Measurements from ENCODE around the gene PEA15. TPM values are rescaled to one million over a fixed set of nuclear protein-coding genes. Genes with fewer than 3 reads are reported as not detected.

Gene PEA15
- total RNA-seq, 1 donor, result 40.9 TPM

DNA sequence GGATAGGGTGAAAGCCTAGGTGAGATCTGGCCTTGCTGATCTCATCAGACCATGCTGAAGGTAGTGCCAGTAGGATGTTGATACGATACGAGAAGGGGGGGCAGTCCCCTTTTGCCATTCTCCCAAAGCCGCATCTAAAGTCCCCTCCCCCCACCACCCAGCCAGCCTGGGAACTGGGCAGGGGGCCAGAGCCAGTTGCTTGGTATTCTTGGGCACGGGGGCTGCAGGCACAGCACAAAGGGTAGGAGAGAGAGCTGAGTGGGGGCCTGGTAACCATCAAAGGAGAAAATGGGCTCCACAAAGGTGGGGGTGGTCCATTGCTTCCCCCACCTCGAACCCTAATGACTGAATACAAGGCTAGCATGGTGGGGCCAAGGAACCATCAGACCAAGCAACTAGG, 5.4 kb downstream of the PEA15 start:
- no peaks in the 10 kb centered on the region for H3K9me3 ChIP-seq (ENCODE audit: low read depth, low read length)
- no peaks in the 10 kb centered on the region for H3K27me3 ChIP-seq (ENCODE audit: insufficient read depth, low read length)
- no peak overlapping the region for H3K4me3 ChIP-seq (ENCODE audit: low read length)
- peaks cover 16% of the 10 kb centered on the region for H3K4me1 ChIP-seq (ENCODE audit: insufficient read depth, low read length)

GRCh38 chr1:160211046-160211790, 6.0 kb downstream of the PEA15 start:
- H3K4me3 ChIP-seq (ENCODE audit: low read length), result no peak overlapping the region
- no peaks in the 10 kb centered on the region for H3K9me3 ChIP-seq (ENCODE audit: low read depth, low read length)
- no peaks in the 10 kb centered on the region for H3K27me3 ChIP-seq (ENCODE audit: insufficient read depth, low read length)
- H3K4me1 ChIP-seq (ENCODE audit: insufficient read depth, low read length), result peaks cover 9% of the 10 kb centered on the region

DNA sequence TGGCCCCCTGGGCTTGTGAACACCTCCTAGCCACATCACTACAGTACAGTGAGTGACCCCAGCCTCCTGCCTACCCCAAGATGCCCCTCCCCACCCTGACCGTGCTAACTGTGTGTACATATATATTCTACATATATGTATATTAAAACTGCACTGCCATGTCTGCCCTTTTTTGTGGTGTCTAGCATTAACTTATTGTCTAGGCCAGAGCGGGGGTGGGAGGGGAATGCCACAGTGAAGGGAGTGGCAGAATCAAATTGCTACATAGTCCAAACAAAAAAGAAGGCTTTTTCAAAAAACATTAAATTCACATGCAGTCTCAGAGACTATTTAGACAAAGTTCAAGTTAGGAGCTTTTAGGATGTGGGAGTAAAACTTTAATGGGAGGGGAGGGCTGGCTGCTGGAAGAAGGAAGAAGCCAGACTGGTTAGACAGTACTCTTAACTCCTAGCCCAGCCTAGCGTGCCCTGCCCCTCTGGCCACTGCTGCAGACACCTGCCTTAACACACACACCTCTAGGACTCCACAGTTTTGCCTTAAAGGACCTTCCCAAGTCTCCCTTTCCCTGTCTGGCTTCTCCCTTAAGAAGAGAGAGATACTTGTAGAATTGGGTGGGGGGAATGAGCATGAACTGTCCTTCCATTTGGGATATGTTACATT, 9.4 kb downstream of the PEA15 start:
- no peak overlapping the region for H3K4me3 ChIP-seq (ENCODE audit: low read length)
- no peaks in the 10 kb centered on the region for H3K27me3 ChIP-seq (ENCODE audit: insufficient read depth, low read length)
- no peaks in the 10 kb centered on the region for H3K4me1 ChIP-seq (ENCODE audit: insufficient read depth, low read length)
- no peaks in the 10 kb centered on the region for H3K9me3 ChIP-seq (ENCODE audit: low read depth, low read length)

DNA sequence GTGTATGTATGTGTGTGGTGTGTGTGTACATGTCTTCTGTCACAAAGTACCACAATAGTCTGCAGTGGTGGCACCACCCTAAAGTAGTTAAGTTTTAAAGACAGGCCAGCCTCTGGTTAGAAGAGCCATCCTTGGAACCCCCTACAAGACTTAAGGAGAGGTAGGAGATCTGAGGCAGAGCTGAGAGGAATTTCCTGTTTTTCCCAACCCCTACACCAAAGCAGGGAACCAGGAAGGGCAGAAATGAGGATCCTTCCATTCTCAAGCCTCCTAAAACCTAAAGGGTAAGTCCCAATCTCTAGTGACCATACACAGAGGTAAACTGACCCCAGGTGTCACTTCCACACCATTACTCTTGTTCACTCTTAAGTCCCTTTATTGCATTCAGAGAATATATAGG, 11.1 kb downstream of the PEA15 start:
- Histone ChIP-seq H3K4me1 (ENCODE audit: insufficient read depth, low read length) (no peaks in the 10 kb centered on the region), H3K4me3 (ENCODE audit: low read length) (no peak overlapping the region), H3K9me3 (ENCODE audit: low read depth, low read length) (no peaks in the 10 kb centered on the region), H3K27me3 (ENCODE audit: insufficient read depth, low read length) (no peaks in the 10 kb centered on the region)

DNA sequence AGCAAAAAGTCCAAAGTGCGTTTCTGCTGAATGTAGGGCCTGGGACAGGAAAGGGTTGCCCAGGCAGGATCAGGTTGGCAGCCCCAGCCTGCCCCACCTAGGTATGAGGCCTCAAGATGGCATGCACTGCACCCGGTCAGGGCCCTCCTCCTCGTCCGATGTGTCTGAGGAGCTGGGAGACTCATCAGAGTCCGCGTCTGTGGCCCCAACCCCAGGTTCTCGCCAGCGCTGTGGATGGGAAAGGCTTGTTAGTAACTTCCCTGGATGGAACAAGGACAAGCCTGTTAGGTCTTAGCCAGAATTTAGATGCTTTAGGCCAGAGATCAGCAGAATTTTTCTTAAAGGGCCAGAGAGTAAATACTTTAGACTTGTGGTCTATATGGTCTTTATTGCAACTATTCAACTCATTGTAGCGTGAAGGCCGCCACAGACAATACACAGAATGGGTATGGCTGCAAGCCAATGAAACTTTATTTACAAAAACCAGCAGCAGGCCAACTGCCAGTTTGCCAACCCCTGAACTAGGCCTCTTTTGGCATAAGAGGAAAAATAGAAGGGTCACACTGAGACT, 12.4 kb downstream of the PEA15 start:
- no peak overlapping the region for H3K4me3 ChIP-seq (ENCODE audit: low read length)
- H3K9me3 ChIP-seq (ENCODE audit: low read depth, low read length), result no peaks in the 10 kb centered on the region
- H3K27me3 ChIP-seq (ENCODE audit: insufficient read depth, low read length), result no peaks in the 10 kb centered on the region
- no peaks in the 10 kb centered on the region for H3K4me1 ChIP-seq (ENCODE audit: insufficient read depth, low read length)

- no peaks in the 10 kb centered on the region for H3K4me1 ChIP-seq (ENCODE audit: insufficient read depth, low read length)
- no peak overlapping the region for H3K4me3 ChIP-seq (ENCODE audit: low read length)
- no peaks in the 10 kb centered on the region for H3K27me3 ChIP-seq (ENCODE audit: insufficient read depth, low read length)
- no peaks in the 10 kb centered on the region for H3K9me3 ChIP-seq (ENCODE audit: low read depth, low read length)
Observed at GRCh38 chr1:160219062-160219929, 14.1 kb downstream of the PEA15 start.

DNA sequence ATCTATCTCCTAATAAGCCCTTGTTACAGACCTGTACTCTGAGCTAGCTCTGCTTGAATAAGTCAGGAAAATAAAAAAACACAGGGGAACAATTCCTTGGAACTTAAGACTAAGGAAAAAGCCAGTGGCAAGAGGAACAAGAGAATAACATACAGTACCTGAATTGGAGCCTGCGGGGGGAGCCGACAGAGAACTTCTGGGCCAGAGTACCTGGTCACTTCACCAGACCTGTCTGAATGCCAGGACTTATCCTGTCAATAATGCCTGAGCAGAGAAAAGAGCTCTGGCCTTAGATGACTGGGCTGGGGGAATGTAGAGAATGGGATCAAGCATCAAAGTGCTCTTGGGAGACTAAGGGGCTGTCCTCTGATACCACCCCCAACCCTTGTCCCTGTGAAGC, 15.1 kb downstream of the PEA15 start:
- Histone ChIP-seq H3K27me3 (ENCODE audit: insufficient read depth, low read length) (no peaks in the 10 kb centered on the region), H3K9me3 (ENCODE audit: low read depth, low read length) (no peaks in the 10 kb centered on the region), H3K4me3 (ENCODE audit: low read length) (no peak overlapping the region)

DNA sequence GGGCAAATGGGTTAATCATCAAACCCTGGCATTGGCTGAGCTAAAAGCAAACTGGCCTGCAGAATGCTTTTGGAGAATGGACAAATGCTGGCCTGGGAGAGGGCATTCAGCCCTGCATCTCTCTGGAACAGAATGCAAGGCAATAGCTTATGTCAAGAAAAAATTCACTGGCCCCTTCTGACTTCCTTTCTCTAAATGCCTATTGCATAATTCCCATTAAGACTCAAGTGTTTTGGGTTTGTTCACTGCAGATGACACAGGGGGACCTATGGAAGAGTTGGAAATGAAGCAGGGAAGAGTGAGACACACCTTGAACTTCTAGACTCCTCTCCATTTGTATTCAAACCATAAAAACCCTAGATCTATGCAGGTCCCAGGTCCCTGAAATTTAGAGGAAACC, 15.9 kb downstream of the PEA15 start:
- Histone ChIP-seq H3K4me3 (ENCODE audit: low read length) (no peak overlapping the region), H3K27me3 (ENCODE audit: insufficient read depth, low read length) (no peaks in the 10 kb centered on the region), H3K9me3 (ENCODE audit: low read depth, low read length) (no peaks in the 10 kb centered on the region), H3K4me1 (ENCODE audit: insufficient read depth, low read length) (no peaks in the 10 kb centered on the region)

More for the DNA sequence above, 15.1 kb downstream of the PEA15 start:
- no peaks in the 10 kb centered on the region for H3K4me1 ChIP-seq (ENCODE audit: insufficient read depth, low read length)

DNA sequence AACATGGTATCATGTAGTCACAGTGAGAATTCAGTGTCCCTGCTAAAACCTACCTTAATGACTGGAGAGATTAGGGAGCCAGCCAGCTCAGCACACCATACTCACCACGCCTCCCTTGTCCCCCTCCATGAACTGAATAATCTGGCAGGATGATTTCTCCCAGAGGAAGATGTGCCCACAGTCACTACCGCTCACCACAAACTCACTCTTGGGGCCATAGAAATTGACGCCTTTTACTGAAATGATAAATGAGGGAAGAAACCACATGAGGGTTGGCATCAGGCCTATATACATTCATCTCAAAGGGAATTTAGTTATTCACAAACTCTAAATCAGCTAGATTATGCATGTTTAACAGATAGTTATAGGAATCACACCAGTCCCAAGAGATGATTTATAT, 17.4 kb downstream of the PEA15 start:
- Histone ChIP-seq H3K9me3 (ENCODE audit: low read depth, low read length) (no peaks in the 10 kb centered on the region), H3K27me3 (ENCODE audit: insufficient read depth, low read length) (no peaks in the 10 kb centered on the region), H3K4me3 (ENCODE audit: low read length) (no peak overlapping the region), H3K4me1 (ENCODE audit: insufficient read depth, low read length) (no peaks in the 10 kb centered on the region)

GRCh38 chr1:160224606-160225005, 19.4 kb downstream of the PEA15 start:
- no peaks in the 10 kb centered on the region for H3K4me1 ChIP-seq (ENCODE audit: insufficient read depth, low read length)
- H3K27me3 ChIP-seq (ENCODE audit: insufficient read depth, low read length), result no peaks in the 10 kb centered on the region
- H3K9me3 ChIP-seq (ENCODE audit: low read depth, low read length), result no peaks in the 10 kb centered on the region
- H3K4me3 ChIP-seq (ENCODE audit: low read length), result no peak overlapping the region

- no peak overlapping the region for H3K4me3 ChIP-seq (ENCODE audit: low read length)
- no peaks in the 10 kb centered on the region for H3K9me3 ChIP-seq (ENCODE audit: low read depth, low read length)
- H3K4me1 ChIP-seq (ENCODE audit: insufficient read depth, low read length), result no peaks in the 10 kb centered on the region
- no peaks in the 10 kb centered on the region for H3K27me3 ChIP-seq (ENCODE audit: insufficient read depth, low read length)
Observed at GRCh38 chr1:160225345-160225744, 20.2 kb downstream of the PEA15 start.

- H3K27me3 ChIP-seq (ENCODE audit: insufficient read depth, low read length), result no peaks in the 10 kb centered on the region
- H3K9me3 ChIP-seq (ENCODE audit: low read depth, low read length), result no peaks in the 10 kb centered on the region
Observed at GRCh38 chr1:160226623-160227022, 21.4 kb downstream of the PEA15 start.

DNA sequence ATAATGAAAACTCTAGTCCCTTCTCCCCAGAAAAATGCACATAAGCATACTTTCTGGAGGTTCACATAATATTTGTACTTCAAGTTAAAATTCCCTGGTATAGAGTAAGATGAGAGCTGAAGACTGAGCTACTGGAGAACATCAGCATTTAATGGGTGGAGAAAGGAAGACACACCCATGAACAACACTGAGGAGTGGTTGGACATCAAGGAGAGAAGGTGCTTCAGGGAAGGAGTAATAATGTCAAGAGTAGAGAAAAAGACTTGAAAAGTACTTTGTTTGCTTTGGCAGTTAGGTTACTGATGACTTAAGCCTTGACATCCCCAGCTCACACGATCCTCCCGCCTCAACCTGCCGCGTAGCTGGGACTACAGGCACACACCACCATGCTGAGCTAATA, 21.9 kb downstream of the PEA15 start:
- no peak overlapping the region for H3K4me3 ChIP-seq (ENCODE audit: low read length)
- H3K27me3 ChIP-seq (ENCODE audit: insufficient read depth, low read length), result no peaks in the 10 kb centered on the region
- H3K4me1 ChIP-seq (ENCODE audit: insufficient read depth, low read length), result no peaks in the 10 kb centered on the region
- no peaks in the 10 kb centered on the region for H3K9me3 ChIP-seq (ENCODE audit: low read depth, low read length)

More at GRCh38 chr1:160226623-160227022, 21.4 kb downstream of the PEA15 start:
- Histone ChIP-seq H3K4me1 (ENCODE audit: insufficient read depth, low read length) (no peaks in the 10 kb centered on the region), H3K4me3 (ENCODE audit: low read length) (no peak overlapping the region)

DNA sequence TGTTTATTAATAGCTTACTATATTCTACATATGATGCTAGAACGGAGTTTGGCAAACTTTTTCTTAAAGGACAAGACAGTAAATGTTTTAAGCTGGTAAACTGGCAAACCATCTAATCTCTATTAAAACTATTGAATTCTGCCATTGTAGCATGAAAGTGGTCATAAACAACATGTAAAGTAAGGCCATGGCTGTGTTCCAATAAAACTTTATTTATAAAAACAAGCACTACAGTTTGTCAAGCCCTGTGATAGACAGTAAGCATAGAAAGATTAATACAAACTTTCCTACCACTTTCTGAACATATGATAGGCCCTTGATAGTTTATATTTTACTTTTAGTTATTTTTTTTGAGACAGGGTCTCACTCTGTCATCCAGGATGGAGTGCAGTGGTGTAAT, 22.4 kb downstream of the PEA15 start:
- H3K4me1 ChIP-seq (ENCODE audit: insufficient read depth, low read length), result no peaks in the 10 kb centered on the region
- no peaks in the 10 kb centered on the region for H3K9me3 ChIP-seq (ENCODE audit: low read depth, low read length)
- H3K27me3 ChIP-seq (ENCODE audit: insufficient read depth, low read length), result no peaks in the 10 kb centered on the region
- H3K4me3 ChIP-seq (ENCODE audit: low read length), result no peak overlapping the region

DNA sequence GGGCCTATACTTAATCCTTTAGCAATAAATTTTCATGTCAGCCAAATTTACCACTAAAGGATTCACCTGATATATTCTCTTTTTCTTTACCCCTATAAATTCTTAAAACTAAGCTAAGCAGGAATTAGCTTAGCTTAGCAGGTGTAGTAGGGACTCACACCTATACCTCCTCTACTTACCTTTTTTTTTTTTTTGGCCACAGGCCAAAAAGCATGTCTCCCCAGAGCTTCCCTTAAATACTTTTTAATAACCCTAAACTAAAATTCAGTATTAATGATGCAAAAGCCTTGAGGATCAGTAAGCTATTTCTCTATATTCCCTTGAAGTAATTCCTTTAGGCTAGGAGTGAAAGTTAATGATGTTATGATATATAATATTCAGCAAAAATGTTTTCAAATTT, 23.2 kb downstream of the PEA15 start:
- no peaks in the 10 kb centered on the region for H3K27me3 ChIP-seq (ENCODE audit: insufficient read depth, low read length)
- H3K4me3 ChIP-seq (ENCODE audit: low read length), result no peak overlapping the region
- no peaks in the 10 kb centered on the region for H3K4me1 ChIP-seq (ENCODE audit: insufficient read depth, low read length)
- no peaks in the 10 kb centered on the region for H3K9me3 ChIP-seq (ENCODE audit: low read depth, low read length)

All from mononuclear cell (primary cell).